Measurements from ENCODE around the gene NRG2. TPM values are rescaled to one million over a fixed set of nuclear protein-coding genes. Genes with fewer than 3 reads are reported as not detected.

The NRG2 gene
- polyA plus RNA-seq, 1 of the 3 experiments (the other 2 are of a cell fraction): 3.7 TPM

DNA sequence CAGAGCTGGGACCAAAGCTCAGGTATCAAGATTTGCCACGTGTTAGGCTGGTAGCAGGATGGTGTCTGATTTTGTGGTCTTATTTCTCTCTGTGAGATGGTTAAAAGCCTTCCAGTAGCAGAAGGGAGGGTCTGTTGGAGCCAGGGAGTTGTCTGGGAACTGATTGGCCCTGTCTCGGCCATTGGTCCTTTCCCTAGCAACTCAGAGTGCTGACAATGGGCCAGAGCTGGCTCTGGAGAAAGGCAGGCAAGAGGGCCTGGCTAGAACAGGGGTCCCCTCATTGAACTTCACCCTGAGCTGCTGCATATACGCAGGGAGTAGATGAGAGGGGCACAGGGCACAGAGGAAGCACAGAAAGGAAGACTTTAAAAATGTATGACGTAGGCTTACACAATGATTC lies 154.7 kb downstream of the NRG2 start:
- ChIA-PET POLR2A (no interaction called here), CTCF (interaction anchor here (1.9 kb wide), 1 partner anchor 80 kb away, joined by 5 read pairs; no protein-coding TSS in a partner anchor)
- TF ChIP-seq TCF12 (IDR thresholded peaks at IDR 0.05): no peak
- TF ChIP-seq RCOR1 (IDR thresholded peaks at IDR 0.05; ENCODE audit: low read length): no peak
- TF ChIP-seq EP300 (IDR thresholded peaks at IDR 0.05; ENCODE audit: borderline replicate concordance in 1 of 2, low read depth in 1 of 2, low read length in 1 of 2): no peak
- TF ChIP-seq, protein P1, sequence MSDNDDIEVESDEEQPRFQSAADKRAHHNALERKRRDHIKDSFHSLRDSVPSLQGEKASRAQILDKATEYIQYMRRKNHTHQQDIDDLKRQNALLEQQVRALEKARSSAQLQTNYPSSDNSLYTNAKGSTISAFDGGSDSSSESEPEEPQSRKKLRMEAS (IDR thresholded peaks at IDR 0.05; ENCODE audit: low read depth): no peak
- no peak for TF ChIP-seq EZH2phosphoT487 (IDR thresholded peaks at IDR 0.05; ENCODE audit: borderline replicate concordance, low read depth)
- TF ChIP-seq NFIC (IDR thresholded peaks at IDR 0.05; ENCODE audit: borderline replicate concordance): no peak
- TF ChIP-seq SMC3 (IDR thresholded peaks at IDR 0.05; ENCODE audit: low read depth, low read length): no peak
- TF ChIP-seq, protein P2, sequence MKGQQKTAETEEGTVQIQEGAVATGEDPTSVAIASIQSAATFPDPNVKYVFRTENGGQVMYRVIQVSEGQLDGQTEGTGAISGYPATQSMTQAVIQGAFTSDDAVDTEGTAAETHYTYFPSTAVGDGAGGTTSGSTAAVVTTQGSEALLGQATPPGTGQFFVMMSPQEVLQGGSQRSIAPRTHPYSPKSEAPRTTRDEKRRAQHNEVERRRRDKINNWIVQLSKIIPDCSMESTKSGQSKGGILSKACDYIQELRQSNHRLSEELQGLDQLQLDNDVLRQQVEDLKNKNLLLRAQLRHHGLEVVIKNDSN (IDR thresholded peaks at IDR 0.05; ENCODE audit: borderline replicate concordance, low read depth): no peak
- no peak for TF ChIP-seq GABPA (IDR thresholded peaks at IDR 0.05; ENCODE audit: low read depth)
- TF ChIP-seq, protein P3, sequence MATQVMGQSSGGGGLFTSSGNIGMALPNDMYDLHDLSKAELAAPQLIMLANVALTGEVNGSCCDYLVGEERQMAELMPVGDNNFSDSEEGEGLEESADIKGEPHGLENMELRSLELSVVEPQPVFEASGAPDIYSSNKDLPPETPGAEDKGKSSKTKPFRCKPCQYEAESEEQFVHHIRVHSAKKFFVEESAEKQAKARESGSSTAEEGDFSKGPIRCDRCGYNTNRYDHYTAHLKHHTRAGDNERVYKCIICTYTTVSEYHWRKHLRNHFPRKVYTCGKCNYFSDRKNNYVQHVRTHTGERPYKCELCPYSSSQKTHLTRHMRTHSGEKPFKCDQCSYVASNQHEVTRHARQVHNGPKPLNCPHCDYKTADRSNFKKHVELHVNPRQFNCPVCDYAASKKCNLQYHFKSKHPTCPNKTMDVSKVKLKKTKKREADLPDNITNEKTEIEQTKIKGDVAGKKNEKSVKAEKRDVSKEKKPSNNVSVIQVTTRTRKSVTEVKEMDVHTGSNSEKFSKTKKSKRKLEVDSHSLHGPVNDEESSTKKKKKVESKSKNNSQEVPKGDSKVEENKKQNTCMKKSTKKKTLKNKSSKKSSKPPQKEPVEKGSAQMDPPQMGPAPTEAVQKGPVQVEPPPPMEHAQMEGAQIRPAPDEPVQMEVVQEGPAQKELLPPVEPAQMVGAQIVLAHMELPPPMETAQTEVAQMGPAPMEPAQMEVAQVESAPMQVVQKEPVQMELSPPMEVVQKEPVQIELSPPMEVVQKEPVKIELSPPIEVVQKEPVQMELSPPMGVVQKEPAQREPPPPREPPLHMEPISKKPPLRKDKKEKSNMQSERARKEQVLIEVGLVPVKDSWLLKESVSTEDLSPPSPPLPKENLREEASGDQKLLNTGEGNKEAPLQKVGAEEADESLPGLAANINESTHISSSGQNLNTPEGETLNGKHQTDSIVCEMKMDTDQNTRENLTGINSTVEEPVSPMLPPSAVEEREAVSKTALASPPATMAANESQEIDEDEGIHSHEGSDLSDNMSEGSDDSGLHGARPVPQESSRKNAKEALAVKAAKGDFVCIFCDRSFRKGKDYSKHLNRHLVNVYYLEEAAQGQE (IDR thresholded peaks at IDR 0.05; ENCODE audit: low read depth, low read length): no peak
- TF ChIP-seq POLR2AphosphoS5 (IDR thresholded peaks at IDR 0.05; ENCODE audit: low read depth, low read length): no peak
- TF ChIP-seq FOSL2 (IDR thresholded peaks at IDR 0.05; ENCODE audit: borderline replicate concordance, low read depth): no peak
- TF ChIP-seq, protein P4, sequence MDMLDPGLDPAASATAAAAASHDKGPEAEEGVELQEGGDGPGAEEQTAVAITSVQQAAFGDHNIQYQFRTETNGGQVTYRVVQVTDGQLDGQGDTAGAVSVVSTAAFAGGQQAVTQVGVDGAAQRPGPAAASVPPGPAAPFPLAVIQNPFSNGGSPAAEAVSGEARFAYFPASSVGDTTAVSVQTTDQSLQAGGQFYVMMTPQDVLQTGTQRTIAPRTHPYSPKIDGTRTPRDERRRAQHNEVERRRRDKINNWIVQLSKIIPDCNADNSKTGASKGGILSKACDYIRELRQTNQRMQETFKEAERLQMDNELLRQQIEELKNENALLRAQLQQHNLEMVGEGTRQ (IDR thresholded peaks at IDR 0.05; ENCODE audit: borderline replicate concordance, low read depth, low read length): no peak
- TF ChIP-seq JUND (IDR thresholded peaks at IDR 0.05): no peak
- Histone ChIP-seq H3K9ac (no peak overlapping the region), H3K4me3 (ENCODE audit: low read depth in 2 of 2, low read length in 1 of 2) (no peak overlapping the region), H3K4me2 (no peak overlapping the region), H3K27ac (ENCODE audit: low read depth in 2 of 2, low read length in 1 of 2) (no peak overlapping the region), H3K79me2 (ENCODE audit: insufficient read depth) (no peaks in the 10 kb centered on the region), H2AFZ (ENCODE audit: low read depth) (no peak overlapping the region), H3K9me3 (no peaks in the 10 kb centered on the region), H3K27me3 (ENCODE audit: insufficient read depth) (no peaks in the 10 kb centered on the region), H3K4me1 (ENCODE audit: control insufficient read depth in 1 of 2, insufficient read depth in 2 of 2, low read depth in 1 of 2, low read length in 1 of 2) (peaks cover 0 to 33% of the 10 kb centered on the region in 2 experiments; a peak in 2 of 4 replicates), H3F3A (replicated peaks; ENCODE audit: insufficient read depth) (no peaks in the 10 kb centered on the region), H3K9me2 (no peaks in the 10 kb centered on the region), H3K36me3 (replicated peaks in 1 of 2; ENCODE audit: control insufficient read depth in 1 of 2, insufficient read depth in 2 of 2, low read length in 1 of 2) (no peaks in the 10 kb centered on the region), H4K20me1 (ENCODE audit: insufficient read depth) (no peaks in the 10 kb centered on the region)
- 78% methylated on average over 4 of the region's 4 CpGs for WGBS (ENCODE audit: low lambda C conversion rate)
- no peak for DNase-seq
